Stimulated activated CD8-positive, alpha-beta memory T cell treated with anti-CD3 and anti-CD28 coated beads, Interleukin-2, amount 100 ng/mL, for 48 hours (primary cell): ENCODE results near the gene CNIH2.

Experiments
- DNase-seq, 2 donors: peaks; one replicate each; pipeline ENCODE4 v3.0.0-alpha.2; 2020; ENCODE audit warnings: low read depth in 2 of 2

The CNIH2 gene

GRCh38 chr11:66259225-66259624 is 18.8 kb upstream of the CNIH2 start:
- DNase-seq, result no peak

DNA sequence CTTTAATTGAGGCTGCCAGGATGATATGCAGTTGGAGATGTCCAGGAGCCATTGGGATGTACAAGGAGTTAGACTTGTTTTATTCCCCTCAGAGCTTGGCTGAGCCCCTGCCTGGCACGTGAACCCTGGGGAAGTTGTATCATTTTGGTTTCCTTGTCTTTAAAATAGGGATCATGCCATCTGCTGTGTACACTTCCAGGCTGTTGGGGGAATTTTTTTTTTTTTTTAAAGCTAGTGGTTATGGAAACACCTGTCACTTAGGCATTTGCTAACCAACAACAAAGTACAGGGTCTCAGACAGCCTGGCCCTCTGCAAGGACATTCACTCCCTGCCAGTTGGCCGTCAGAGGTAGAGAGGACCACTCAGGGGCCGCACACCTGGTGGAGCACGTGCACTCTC is 18.0 kb upstream of the CNIH2 start:
- no peak for DNase-seq

- no peak for DNase-seq
Observed at GRCh38 chr11:66261578-66261977, 16.4 kb upstream of the CNIH2 start.

- no peak for DNase-seq
Observed at GRCh38 chr11:66262191-66262590, 15.8 kb upstream of the CNIH2 start.

- no peak for DNase-seq
Observed at GRCh38 chr11:66262696-66263095, 15.3 kb upstream of the CNIH2 start.

- DNase-seq, result no peak
Observed at GRCh38 chr11:66263231-66263630, 14.7 kb upstream of the CNIH2 start.

GRCh38 chr11:66263785-66264184 is 14.2 kb upstream of the CNIH2 start:
- no peak for DNase-seq

- no peak for DNase-seq
Observed at GRCh38 chr11:66264383-66264782, 13.6 kb upstream of the CNIH2 start.

DNA sequence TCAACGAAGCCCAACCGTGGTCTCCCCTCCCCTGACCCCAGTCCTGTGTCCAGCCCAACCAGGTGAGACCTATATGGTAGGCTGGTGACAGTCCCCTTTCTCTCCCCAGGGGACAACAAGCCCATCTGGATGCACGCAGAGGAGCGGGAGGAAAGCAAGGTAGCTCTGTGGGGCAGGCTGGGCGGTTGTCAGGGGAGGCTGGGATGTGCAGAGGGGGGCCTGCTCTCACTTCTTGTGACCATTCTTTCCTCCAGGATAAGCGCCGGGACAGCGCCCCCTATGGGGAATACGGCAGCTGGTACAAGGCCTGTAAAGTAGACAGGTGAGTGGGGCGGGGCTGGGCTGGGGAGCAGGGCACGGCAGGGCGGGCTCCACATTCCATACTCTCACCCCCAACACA is 13.1 kb upstream of the CNIH2 start:
- peak in 1 of 2 donors; percentile 46 for DNase-seq

DNA sequence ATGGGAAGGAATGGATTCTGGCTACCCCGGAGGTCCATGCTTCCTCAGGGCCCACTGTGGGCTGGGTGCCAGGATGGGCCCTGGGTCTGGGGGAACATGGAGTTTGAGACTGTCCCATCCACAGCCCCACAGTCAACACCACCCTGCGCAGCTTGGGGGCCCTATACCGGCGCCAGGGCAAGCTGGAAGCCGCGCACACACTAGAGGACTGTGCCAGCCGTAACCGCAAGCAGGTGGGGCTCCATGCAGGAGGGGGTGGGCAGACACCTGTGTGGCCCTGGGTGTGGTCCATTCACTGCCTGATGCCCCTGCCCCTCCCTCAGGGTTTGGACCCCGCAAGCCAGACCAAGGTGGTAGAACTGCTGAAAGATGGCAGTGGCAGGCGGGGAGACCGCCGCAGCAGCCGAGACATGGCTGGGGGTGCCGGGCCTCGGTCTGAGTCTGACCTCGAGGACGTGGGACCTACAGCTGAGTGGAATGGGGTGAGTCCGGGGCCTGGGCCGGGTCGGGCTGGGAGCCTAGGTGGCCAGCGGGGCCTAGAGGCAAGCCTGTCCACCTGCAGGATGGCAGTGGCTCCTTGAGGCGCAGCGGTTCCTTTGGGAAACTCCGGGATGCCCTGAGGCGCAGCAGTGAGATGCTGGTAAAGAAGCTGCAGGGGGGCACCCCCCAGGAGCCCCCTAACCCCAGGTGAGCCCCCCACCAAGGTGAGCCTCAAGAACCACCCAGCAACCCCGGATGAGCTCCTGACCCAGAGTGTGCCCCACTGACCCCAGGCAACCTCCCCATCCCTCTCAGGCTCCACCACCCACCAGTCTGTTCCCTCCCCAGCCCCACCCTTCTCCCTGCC is 12.2 kb upstream of the CNIH2 start:
- DNase-seq, result no peak

DNA sequence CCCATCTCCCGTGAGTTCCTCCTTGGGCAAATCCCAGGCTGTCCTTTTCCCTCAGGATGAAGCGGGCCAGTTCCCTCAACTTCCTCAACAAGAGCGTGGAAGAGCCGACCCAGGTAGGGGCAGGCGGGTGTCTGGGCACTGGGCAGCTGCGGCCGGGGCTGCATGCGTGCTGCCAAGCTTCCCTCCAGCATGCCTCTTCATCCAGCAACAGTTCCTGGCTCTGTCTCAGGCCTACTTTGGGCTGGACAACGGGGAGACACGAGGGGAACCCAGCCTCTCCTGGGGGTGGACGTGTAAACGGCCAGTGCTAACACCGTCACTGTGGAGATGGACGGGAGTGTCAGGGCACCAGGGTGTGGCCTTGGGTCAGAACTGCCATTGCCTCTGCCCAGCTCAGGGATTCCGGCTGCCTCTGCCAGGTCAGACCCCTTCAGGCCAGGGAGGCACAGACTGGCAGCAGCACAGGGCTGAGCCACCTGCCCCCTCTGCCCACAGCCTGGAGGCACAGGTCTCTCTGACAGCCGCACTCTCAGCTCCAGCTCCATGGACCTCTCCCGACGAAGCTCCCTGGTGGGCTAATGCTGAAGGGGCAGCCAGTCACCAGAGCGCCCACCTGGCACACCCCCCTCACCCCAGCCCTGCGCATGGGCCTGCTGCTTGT is 11.5 kb upstream of the CNIH2 start:
- no peak for DNase-seq

DNA sequence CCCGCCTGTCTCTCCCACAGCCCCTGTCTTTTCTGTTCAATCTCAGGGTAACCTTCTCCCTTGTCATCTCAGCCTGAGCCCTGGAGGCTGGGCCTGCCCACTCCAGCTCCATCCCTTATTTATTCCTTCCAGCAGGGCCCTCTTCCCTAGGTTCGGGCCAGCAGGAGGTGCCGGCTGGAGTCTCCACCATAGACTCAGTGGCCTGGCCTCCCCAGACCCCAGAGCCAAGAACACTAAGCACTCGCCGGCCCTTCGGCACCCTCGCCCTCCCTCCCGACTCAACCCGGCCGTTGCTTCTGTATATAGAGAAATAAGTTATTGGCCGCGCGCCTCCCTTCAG is 11.0 kb upstream of the CNIH2 start:
- DNase-seq, result no peak

GRCh38 chr11:66267379-66268243 is 10.4 kb upstream of the CNIH2 start:
- peak; percentile 88 for DNase-seq

DNA sequence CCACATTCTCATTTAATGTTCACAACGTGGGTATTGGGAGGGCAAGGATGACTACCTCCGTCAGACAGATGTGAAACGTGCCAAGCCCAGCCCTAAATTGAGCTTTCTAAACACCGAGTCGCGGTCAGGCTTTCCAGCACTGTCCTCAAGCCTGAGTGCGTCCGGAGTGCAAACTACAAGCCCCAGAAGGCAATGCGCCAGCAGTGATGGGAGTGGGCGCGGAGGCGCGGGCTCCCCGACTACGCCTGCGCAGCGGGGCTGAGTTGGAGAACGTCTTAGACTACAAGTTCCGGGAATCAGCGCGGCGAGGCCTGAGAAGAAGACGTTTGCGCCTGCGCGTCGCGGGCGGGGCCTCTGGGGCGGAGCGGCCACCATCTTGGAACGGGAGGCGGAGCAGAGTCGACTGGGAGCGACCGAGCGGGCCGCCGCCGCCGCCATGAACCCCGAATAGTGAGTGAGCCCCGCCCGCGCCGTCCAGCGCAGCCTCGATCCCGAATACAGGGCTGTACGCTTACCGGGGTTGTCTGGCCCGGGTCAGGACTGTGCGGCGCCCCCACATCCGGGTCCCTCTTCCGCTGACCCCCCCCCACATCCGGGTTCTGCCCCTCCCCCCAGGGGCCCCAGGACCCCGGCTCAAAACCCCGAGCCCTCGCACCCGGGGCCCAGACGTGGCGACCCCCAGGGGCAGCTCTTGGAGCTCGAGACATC is 9.6 kb upstream of the CNIH2 start, which contains the start of gene RAB1B:
Gene RAB1B (plus strand): TSS at position 396 of the 708 bp plus-strand sequence. CDS start 41 bp downstream, at position 437.
- DNase-seq, result peak; percentile 100

GRCh38 chr11:66268952-66269905 is 8.7 kb upstream of the CNIH2 start:
- no peak for DNase-seq

DNA sequence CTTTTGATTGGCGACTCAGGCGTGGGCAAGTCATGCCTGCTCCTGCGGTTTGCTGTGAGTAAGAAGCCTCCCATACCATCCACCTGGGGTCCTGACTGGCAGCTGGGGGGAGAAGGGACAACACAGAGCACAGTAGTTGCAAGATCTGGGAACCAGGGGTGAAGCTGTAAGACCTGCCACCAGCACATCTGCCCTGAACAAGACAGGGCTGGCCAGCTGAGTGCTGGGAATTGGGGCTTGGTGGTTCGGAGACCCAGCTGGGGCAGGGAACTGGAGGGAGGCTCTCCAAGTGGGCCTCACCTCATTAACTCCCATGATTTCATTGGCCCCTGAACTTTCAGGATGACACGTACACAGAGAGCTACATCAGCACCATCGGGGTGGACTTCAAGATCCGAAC is 6.2 kb upstream of the CNIH2 start:
- no peak for DNase-seq

- DNase-seq, result no peak
Observed at GRCh38 chr11:66272596-66272995, 5.4 kb upstream of the CNIH2 start.

DNA sequence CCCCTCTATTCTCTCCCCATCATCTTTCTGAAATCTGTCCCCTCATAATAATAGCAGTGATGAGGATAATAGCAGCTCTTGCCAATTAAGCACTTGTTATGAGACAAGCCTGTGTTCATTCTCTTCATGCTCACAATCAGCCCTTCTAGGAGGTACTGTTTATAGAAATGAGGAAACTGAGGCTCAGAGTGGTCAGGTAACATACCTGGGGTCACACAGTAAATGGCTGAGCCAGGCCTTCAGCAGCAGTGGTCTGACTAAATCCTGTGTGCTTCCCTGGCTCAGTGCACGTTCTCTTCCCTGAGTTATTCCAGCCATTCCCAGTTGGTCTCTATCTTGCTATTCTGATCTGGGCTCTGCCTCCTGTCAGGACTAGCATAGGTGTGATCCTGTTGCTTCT is 3.8 kb upstream of the CNIH2 start:
- no peak for DNase-seq

DNA sequence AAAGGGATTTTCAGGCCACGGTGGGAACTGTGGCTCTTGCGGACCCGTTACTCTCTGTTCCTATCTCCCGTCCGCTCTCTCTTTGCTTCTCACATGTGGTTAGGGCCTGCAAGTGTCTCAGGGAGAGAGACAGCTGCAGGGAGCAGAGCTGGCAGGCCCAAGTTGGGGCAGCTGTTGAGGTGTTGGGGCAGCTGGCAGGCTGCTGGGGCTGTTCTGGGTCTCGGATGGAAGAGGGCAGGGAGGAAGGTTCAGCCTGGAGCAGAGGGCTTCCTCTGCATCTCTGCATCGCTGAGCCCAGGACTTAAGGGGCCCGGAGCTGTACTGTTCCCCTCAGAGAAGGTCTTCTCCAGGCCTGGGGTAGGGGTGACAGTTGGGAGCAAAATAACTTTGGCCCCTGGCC is 2.6 kb upstream of the CNIH2 start:
- no peak for DNase-seq

DNA sequence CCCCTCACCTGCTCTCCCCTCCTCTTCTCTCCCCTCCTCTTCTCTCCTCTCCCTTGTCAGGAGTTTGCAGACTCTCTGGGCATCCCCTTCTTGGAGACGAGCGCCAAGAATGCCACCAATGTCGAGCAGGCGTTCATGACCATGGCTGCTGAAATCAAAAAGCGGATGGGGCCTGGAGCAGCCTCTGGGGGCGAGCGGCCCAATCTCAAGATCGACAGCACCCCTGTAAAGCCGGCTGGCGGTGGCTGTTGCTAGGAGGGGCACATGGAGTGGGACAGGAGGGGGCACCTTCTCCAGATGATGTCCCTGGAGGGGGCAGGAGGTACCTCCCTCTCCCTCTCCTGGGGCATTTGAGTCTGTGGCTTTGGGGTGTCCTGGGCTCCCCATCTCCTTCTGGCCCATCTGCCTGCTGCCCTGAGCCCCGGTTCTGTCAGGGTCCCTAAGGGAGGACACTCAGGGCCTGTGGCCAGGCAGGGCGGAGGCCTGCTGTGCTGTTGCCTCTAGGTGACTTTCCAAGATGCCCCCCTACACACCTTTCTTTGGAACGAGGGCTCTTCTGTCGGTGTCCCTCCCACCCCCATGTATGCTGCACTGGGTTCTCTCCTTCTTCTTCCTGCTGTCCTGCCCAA is 1.9 kb upstream of the CNIH2 start:
- DNase-seq, result no peak
